ENCODE data around the gene DNAH5. TPM values are rescaled to one million over a fixed set of nuclear protein-coding genes. Genes with fewer than 3 reads are reported as not detected.

Gene DNAH5
- total and polyA plus RNA-seq, 2 of the 13 experiments (the other 11 are each of a cell fraction or from before 2014, with no cell fraction given), result 0.09 TPM

DNA sequence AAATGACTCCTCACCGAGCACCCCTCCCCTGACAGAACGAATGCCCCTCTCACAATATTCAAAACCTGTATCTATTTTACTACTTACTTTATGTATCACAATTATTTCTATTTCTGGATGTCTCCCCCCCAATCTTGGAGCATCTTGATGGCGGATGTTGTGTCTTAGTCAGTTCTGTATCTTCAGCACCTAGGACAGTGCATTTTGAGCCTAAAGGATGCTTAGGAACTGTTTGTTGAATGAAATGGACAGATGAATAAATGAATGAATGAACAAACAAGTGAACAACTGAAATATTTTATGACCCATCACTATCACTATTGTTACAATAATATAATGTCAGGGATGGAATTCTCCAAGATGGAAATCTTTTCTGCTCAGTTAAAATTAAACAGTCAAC lies 295.7 kb downstream of the DNAH5 start:
- no peaks in the 10 kb centered on the region for H3K4me1 ChIP-seq (ENCODE audit: insufficient read depth, low read length)
- ChIA-PET POLR2A (no interaction called here), CTCF (ENCODE audit: low intra/inter-chr PET ratio, low total read pairs) (no interaction called here)
- peaks cover 77% of the 10 kb centered on the region for H3K9me3 ChIP-seq (ENCODE audit: low read length)
- intact Hi-C loops (cut with micrococcal nuclease; ENCODE audit: unreplicated experiment) (no loop called here), in situ Hi-C loops (cut with HindIII; ENCODE audit: extremely low pct_ligation_motif_present, low pct_unique_long_range_greater_than_20kb) (no loop called here)
- DNase-seq (ENCODE audit: low spot score), result no peak
- H3K79me2 ChIP-seq (ENCODE audit: insufficient read depth, low read length), result no peaks in the 10 kb centered on the region
- H3K27ac ChIP-seq (ENCODE audit: extremely low read length, insufficient read depth, low read length), result no peak overlapping the region
- H3K36me3 ChIP-seq (replicated peaks in 1 of 2; ENCODE audit: control insufficient read depth in 1 of 2, insufficient read depth in 2 of 2, low read length in 2 of 2), result no peaks in the 10 kb centered on the region
- H3K4me3 ChIP-seq (replicated peaks in 1 of 3; ENCODE audit: insufficient read depth in 1 of 3, low read depth in 2 of 3, low read length in 3 of 3), result no peak overlapping the region
- TF ChIP-seq, protein P1, sequence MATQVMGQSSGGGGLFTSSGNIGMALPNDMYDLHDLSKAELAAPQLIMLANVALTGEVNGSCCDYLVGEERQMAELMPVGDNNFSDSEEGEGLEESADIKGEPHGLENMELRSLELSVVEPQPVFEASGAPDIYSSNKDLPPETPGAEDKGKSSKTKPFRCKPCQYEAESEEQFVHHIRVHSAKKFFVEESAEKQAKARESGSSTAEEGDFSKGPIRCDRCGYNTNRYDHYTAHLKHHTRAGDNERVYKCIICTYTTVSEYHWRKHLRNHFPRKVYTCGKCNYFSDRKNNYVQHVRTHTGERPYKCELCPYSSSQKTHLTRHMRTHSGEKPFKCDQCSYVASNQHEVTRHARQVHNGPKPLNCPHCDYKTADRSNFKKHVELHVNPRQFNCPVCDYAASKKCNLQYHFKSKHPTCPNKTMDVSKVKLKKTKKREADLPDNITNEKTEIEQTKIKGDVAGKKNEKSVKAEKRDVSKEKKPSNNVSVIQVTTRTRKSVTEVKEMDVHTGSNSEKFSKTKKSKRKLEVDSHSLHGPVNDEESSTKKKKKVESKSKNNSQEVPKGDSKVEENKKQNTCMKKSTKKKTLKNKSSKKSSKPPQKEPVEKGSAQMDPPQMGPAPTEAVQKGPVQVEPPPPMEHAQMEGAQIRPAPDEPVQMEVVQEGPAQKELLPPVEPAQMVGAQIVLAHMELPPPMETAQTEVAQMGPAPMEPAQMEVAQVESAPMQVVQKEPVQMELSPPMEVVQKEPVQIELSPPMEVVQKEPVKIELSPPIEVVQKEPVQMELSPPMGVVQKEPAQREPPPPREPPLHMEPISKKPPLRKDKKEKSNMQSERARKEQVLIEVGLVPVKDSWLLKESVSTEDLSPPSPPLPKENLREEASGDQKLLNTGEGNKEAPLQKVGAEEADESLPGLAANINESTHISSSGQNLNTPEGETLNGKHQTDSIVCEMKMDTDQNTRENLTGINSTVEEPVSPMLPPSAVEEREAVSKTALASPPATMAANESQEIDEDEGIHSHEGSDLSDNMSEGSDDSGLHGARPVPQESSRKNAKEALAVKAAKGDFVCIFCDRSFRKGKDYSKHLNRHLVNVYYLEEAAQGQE (IDR thresholded peaks at IDR 0.05; ENCODE audit: borderline replicate concordance in 1 of 2, low read depth in 1 of 2, low read length in 2 of 2), result peak in 1 of 2 experiments; percentile 77; a peak in 1 of 4 replicates
- no peak for TF ChIP-seq ZNF841 (CRISPR knock-in tag; IDR thresholded peaks at IDR 0.05; ENCODE audit: borderline replicate concordance)
- 5% methylated on average over 3 of the region's 3 CpGs for WGBS (ENCODE audit: low lambda C conversion rate)
- H3K27me3 ChIP-seq (ENCODE audit: control insufficient read depth in 1 of 2, insufficient read depth in 2 of 2, low read length in 2 of 2), result no peaks in the 10 kb centered on the region
- no peak for ATAC-seq
- FAIRE-seq, result no peak
- H2AFZ ChIP-seq (ENCODE audit: low read length), result no peak overlapping the region
- no peaks in the 10 kb centered on the region for H4K20me1 ChIP-seq (ENCODE audit: insufficient read depth, low read length)
- no TSS peak for BruUV-seq (replicated peaks)
- H3K9ac ChIP-seq (ENCODE audit: insufficient read depth, low read depth, low read length), result no peak overlapping the region
- H3K4me2 ChIP-seq (ENCODE audit: low read depth, low read length), result no peak overlapping the region

DNA sequence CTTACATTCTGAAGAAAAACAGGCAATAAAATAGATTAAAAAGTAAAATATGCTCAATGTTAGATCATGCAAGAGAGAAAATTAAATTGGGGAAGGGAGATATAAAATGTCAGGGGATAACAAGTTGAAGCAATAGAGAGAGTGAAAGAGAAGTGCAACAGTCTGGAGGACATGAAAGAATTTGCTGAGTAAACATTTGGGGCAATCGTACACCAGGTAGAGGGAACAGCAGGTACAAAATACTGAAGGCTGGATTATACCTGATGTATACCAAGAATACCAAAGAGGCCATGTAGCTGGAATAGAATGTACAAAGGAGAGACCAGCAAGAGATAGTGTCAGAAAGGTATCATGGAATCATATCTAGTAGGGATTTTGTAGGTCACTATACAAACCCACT lies 300.8 kb downstream of the DNAH5 start:
- POLR2A ChIA-PET, result no interaction called here
- Histone ChIP-seq H3K4me3 (replicated peaks in 1 of 3; ENCODE audit: insufficient read depth in 1 of 3, low read depth in 2 of 3, low read length in 3 of 3) (no peak overlapping the region), H3K27me3 (ENCODE audit: control insufficient read depth in 1 of 2, insufficient read depth in 2 of 2, low read length in 2 of 2) (no peaks in the 10 kb centered on the region), H3K4me1 (ENCODE audit: insufficient read depth, low read length) (no peaks in the 10 kb centered on the region), H3K79me2 (ENCODE audit: insufficient read depth, low read length) (no peaks in the 10 kb centered on the region), H3K27ac (ENCODE audit: extremely low read length, insufficient read depth, low read length) (no peak overlapping the region), H3K36me3 (replicated peaks in 1 of 2; ENCODE audit: control insufficient read depth in 1 of 2, insufficient read depth in 2 of 2, low read length in 2 of 2) (no peaks in the 10 kb centered on the region), H3K9ac (ENCODE audit: insufficient read depth, low read depth, low read length) (no peak overlapping the region), H4K20me1 (ENCODE audit: insufficient read depth, low read length) (no peaks in the 10 kb centered on the region), H2AFZ (ENCODE audit: low read length) (no peak overlapping the region), H3K4me2 (ENCODE audit: low read depth, low read length) (no peak overlapping the region), H3K9me3 (ENCODE audit: low read length) (peaks cover 56% of the 10 kb centered on the region)
- ATAC-seq, result no peak
- no peak for DNase-seq (ENCODE audit: low spot score)
- intact Hi-C loops (cut with micrococcal nuclease; ENCODE audit: unreplicated experiment), result no loop called here
- FAIRE-seq, result no peak
- CTCF ChIA-PET (ENCODE audit: low intra/inter-chr PET ratio, low total read pairs), result no interaction called here
- no TSS peak for BruUV-seq (replicated peaks)
- TF ChIP-seq ZNF224 (CRISPR knock-in tag; IDR thresholded peaks at IDR 0.05) (no peak), ZNF362 (CRISPR knock-in tag; IDR thresholded peaks at IDR 0.05; ENCODE audit: borderline replicate concordance) (no peak), SP4 (CRISPR knock-in tag; IDR thresholded peaks at IDR 0.05) (no peak), HNRNPUL1 (IDR thresholded peaks at IDR 0.05; ENCODE audit: low read depth, low read length) (no peak), ZNF557 (CRISPR knock-in tag; IDR thresholded peaks at IDR 0.05) (no peak), ZZZ3 (CRISPR knock-in tag; IDR thresholded peaks at IDR 0.05; ENCODE audit: borderline replicate concordance) (no peak), MAFK (conservative IDR thresholded peaks at IDR 0.05 in 1 of 2, IDR thresholded peaks at IDR 0.05 in 1 of 2; ENCODE audit: low read length in 2 of 2) (peak; percentile 27 to 56; a peak in 3 of 4 replicates), ZNF337 (CRISPR knock-in tag; IDR thresholded peaks at IDR 0.05; ENCODE audit: borderline replicate concordance, low read depth) (no peak), ZNF607 (CRISPR knock-in tag; IDR thresholded peaks at IDR 0.05; ENCODE audit: borderline replicate concordance) (no peak), MAFF (IDR thresholded peaks at IDR 0.05; ENCODE audit: low read depth, low read length) (peak; percentile 35; the same call in 1 of the 2 replicates)
- in situ Hi-C loops (cut with HindIII; ENCODE audit: extremely low pct_ligation_motif_present, low pct_unique_long_range_greater_than_20kb), result no loop called here
- 7% methylated on average over 1 of the region's 1 CpG for WGBS (ENCODE audit: low lambda C conversion rate)
